NAMALWA (cell line): Measurements from ENCODE around the gene PYCR2.
"Not testable (repeated sequence)": the region's sequence is repeated elsewhere in the genome, so short reads cannot be mapped to it uniquely, and the experiment has no call there.

Experiments
- DNase-seq: peaks from one replicate; pipeline ENCODE4 v3.0.0-alpha.2; 2015; ENCODE audit warnings: low spot score

The PYCR2 gene

GRCh38 chr1:225923692-225924555 lies at the start of gene PYCR2:
Gene PYCR2, minus strand, starts transcription at chr1:225924250. Its CDS starts 140 bp downstream, at chr1:225924110.
- DNase-seq = peak; percentile 96

GRCh38 chr1:225973158-225973557 lies 49.1 kb upstream of the PYCR2 start:
- no peak for DNase-seq

- no peak for DNase-seq
Observed at GRCh38 chr1:225972344-225973152, 48.5 kb upstream of the PYCR2 start.

GRCh38 chr1:225970592-225971157 lies 46.6 kb upstream of the PYCR2 start:
- not testable (repeated sequence) for DNase-seq

- not testable (repeated sequence) for DNase-seq
Observed at GRCh38 chr1:225969751-225970150, 45.7 kb upstream of the PYCR2 start.

- DNase-seq = no peak
Observed at GRCh38 chr1:225965231-225965630, 41.2 kb upstream of the PYCR2 start.

GRCh38 chr1:225963735-225964530 lies 39.9 kb upstream of the PYCR2 start:
- DNase-seq = no peak

GRCh38 chr1:225962440-225962975 lies 38.5 kb upstream of the PYCR2 start:
- peak; percentile 47 for DNase-seq

- no peak for DNase-seq
Observed at GRCh38 chr1:225961659-225962439, 37.8 kb upstream of the PYCR2 start.

GRCh38 chr1:225958041-225958440 lies 34.0 kb upstream of the PYCR2 start:
- DNase-seq = no peak

- no peak for DNase-seq
Observed at GRCh38 chr1:225954753-225955152, 30.7 kb upstream of the PYCR2 start.

GRCh38 chr1:225953315-225953714 lies 29.3 kb upstream of the PYCR2 start:
- no peak for DNase-seq

GRCh38 chr1:225950905-225951497 lies 27.0 kb upstream of the PYCR2 start:
- DNase-seq = no peak

GRCh38 chr1:225949041-225949440 lies 25.0 kb upstream of the PYCR2 start:
- DNase-seq = no peak

GRCh38 chr1:225946803-225947202 lies 22.8 kb upstream of the PYCR2 start:
- DNase-seq = no peak

- DNase-seq = no peak
Observed at GRCh38 chr1:225946082-225946620, 22.1 kb upstream of the PYCR2 start.

GRCh38 chr1:225945564-225945963 lies 21.5 kb upstream of the PYCR2 start:
- DNase-seq = no peak

GRCh38 chr1:225944951-225945350 lies 20.9 kb upstream of the PYCR2 start:
- DNase-seq = peak; percentile 68

GRCh38 chr1:225944387-225944786 lies 20.3 kb upstream of the PYCR2 start:
- no peak for DNase-seq

- DNase-seq = no peak
Observed at GRCh38 chr1:225943582-225943981, 19.5 kb upstream of the PYCR2 start.
